SH-SY5Y (cell line): ENCODE measurements around the gene COL25A1.

Source experiments
- GATA2 ChIP-seq: IDR thresholded peaks from 2 replicates; pipeline ENCODE4 v1.6.1; 2011; ENCODE audit warnings: mild to moderate bottlenecking, low read depth, low read length
- GATA3 ChIP-seq: IDR thresholded peaks from 2 replicates; pipeline ENCODE4 v1.6.1; 2011; ENCODE audit warnings: low read depth, mild to moderate bottlenecking, low read length, moderate library complexity

DNA sequence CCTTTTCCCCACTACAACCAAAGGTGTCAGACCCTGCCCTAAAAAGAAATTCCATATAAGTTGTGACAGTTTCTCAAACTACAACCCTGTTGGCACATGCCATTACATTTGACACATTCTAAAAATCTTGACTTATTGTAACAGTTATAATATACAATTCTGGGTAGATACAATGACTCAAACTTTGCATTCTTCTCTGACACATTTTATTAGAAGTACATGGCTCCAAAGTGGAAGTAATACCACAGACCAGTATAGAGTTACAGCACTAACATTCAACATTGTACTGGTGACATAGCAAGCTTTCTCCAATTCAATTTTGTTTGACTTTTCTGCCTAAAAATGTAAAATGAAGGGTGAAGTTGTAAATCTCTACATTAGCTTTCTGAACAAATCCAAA is 343.0 kb downstream of the COL25A1 start:
- TF ChIP-seq GATA2 = no peak
- TF ChIP-seq GATA3 = no peak
